GM13977 (cell line): Measurements from ENCODE around the gene SNTB2.

ENCODE experiments used
- DNase-seq: peaks from one replicate; pipeline ENCODE4 v3.0.0; 2012; ENCODE audit warnings: low spot score
- in situ Hi-C: fragments of 300-500 bp; cut with MboI; formaldehyde crosslinking; loops from one replicate; pipeline ENCODE4 v1.12.0; 2022; ENCODE audit warnings: low sequenced_read_pairs, low pct_unique_long_range_greater_than_20kb, mixed read lengths, inconsistent platforms; ENCODE audit not compliant: unreplicated experiment
- TF ChIP-seq, protein P1 (sequence below): IDR thresholded peaks from 2 replicates; pipeline ENCODE4 v1.5.1; 2012; ENCODE audit warnings: mild to moderate bottlenecking, control low read depth; ENCODE audit not compliant: insufficient read depth; ENCODE audit errors: extremely low read depth, missing control alignments

SNTB2 gene

DNA sequence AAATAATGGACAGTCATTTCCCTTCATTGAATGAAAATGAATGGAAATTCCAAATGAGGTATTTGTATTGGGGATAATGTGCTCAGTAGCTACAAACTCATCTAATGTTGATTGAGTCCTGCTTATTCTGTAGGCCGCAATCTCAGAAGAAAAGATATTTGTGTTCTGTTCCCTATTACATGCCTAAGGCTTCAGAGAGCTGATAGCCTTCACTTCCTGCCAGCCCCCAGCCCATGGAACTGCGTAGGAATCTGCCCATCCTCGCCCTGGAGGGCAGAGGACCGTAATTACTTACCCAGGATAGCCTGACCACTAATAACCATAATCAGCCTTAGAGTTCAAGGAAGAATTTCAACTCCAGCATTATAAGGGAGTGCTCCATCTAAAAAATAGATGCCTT lies 17.9 kb upstream of the SNTB2 start:
- no peak for DNase-seq
- in situ Hi-C loops: no loop called here
- TF ChIP-seq, protein P1, sequence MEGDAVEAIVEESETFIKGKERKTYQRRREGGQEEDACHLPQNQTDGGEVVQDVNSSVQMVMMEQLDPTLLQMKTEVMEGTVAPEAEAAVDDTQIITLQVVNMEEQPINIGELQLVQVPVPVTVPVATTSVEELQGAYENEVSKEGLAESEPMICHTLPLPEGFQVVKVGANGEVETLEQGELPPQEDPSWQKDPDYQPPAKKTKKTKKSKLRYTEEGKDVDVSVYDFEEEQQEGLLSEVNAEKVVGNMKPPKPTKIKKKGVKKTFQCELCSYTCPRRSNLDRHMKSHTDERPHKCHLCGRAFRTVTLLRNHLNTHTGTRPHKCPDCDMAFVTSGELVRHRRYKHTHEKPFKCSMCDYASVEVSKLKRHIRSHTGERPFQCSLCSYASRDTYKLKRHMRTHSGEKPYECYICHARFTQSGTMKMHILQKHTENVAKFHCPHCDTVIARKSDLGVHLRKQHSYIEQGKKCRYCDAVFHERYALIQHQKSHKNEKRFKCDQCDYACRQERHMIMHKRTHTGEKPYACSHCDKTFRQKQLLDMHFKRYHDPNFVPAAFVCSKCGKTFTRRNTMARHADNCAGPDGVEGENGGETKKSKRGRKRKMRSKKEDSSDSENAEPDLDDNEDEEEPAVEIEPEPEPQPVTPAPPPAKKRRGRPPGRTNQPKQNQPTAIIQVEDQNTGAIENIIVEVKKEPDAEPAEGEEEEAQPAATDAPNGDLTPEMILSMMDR: no peak

DNA sequence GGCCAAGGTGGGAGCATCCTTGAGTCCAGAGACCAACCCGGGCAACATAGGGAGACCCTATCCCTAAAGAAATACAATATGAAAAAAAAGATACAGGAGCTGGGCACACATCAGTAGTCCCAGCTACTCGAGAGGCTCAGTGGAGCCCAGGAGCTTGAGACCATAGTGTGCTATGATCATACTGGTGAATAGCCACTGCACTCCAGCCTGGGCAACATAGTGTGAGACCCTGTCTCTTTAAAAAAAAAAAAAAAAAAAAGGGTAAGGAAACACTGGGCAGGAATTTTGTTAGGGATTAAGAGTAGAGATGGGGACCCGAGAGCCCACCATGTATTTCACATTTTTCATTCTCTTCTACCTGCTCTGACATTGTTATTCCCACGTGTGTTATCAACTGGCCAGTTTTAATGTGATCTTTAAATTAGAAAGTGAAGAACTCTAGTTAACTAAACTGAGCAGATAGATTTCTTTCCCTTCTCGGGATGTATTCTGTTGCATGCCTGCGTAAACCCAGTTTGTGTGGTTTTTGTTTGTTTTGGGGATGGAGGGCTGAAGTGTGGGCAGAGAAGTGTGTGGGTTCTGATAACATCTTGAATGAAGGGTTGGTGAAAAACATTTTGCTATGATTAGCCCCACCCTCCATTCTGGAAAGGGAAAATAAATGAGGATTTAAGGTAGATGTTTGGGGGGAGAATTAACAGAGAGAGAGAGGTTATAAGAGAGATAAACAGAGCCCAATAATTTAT lies 17.2 kb upstream of the SNTB2 start:
- in situ Hi-C loops: no loop called here
- no peak for DNase-seq
- TF ChIP-seq, protein P1: no peak

DNA sequence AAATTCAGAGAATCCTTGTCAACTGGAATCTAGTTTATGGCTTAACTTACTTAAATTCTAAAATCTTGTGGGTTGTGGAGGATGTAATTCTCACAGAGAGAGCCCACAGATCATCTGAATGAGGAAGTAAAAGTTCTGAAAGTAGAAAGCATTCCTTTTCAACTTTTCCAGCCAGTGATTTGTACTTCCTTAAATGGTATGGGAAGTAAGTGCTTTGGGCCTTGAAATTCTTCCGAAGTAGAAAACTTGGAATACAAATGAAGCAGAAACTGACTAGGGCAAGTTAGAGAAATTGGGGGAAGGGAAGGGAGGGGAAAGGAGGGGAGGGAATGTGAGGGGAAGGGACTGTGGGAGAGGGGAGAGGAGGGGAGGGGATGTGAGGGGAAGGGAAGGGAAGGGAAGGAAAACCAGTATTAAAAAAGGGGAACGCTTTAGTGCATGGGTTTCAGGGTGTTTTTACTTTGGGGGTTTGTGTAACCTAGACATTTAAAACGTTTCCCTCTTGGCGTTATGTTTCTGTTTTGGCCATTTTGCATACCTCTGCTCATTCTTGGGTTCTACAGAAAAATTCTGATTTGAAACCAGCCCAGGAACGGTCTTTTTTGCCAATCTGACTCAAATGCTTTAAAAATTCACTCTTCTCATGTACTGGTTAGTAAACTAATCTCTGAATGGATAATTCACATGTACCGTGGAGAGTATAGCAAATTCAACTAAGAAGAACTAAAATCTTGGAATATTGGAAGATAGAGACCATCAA lies 15.5 kb upstream of the SNTB2 start:
- in situ Hi-C loops: no loop called here
- DNase-seq: no peak
- TF ChIP-seq, protein P1: no peak

DNA sequence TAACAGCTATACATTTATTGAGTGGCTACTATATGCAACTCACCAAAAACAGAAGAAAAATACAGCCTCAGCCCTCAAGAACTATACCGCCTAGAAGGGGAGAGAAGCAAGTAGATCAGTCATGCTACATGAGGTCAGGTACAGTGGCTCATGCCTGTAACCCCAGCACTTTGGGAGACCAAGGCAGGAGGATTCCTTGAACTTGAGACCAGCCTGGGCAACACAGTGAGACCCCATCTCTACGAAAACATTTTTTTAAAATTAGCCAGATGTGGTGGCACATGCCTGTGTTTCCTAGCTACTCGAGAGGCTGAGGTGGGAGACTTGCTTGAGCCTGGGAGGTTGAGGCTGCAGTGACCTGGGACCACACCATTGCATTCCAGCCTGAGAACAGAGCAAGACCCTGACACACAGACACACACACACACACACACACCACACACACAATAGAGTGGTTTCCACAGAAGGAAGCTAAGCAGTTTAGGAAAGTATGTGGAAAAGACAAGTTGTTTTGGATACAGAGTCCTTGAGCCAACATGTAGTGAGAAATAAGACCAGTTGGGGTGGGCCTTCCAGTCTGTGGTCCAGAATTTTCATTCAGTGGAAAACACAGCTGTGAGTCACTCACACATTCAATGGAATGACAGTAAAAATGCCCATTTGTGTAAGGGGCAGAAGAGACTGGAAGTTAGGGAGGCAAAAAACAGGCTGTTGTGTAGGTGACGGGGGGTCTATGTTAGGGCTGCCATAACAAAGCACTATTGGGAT lies 10.7 kb upstream of the SNTB2 start:
- DNase-seq: no peak
- in situ Hi-C loops: no loop called here
- TF ChIP-seq, protein P1: no peak

DNA sequence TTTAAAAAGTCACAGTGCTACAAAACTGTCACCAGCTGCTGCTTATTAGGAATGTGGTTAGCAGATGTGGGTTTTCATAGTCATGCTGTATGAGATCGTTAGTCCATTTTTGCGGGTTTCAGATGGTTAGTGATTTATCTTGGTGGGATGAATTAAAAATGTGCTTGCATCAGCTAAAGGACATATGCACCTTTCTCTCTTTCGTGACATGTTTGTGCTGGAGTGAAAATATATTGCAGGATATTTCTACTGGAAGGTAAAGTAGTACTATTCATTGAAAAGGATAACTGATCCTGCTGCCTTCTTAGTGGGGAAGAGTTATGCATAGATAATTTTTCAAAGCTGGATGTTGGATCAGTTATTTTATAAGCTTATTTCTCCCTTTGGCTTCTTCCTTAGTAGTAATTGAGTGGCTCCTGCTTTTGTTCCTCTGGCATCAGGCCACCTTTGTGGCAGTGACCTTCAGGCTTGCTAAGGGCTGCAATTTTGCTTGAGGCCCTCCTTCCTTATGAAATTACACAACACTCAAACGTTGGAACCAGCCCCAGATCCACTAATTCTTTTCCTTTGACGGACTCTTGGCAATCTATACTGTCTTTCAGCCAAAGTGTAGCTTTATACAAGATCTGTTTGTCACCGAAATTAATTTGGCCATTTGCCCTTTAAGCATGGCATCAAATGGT lies 7.5 kb upstream of the SNTB2 start:
- in situ Hi-C loops: no loop called here
- TF ChIP-seq, protein P1: no peak
- no peak for DNase-seq

DNA sequence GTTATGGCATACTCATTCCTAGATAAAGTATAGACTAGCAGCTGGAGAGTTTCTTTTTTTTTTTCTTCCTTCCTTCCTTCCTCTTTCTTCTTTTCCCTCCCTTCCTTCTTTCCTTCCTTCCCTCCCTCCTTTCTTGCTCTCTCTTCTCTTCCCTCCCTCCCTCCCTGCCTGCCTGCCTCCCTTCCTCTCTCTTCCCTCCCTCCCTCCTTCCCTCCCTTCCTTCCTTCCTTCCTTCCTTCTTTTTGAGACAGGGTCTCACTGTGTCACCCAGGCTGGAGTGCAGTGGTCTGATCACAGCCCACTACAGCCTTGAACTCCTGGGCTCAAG lies 7.0 kb upstream of the SNTB2 start:
- TF ChIP-seq, protein P1: no peak
- in situ Hi-C loops: no loop called here
- no peak for DNase-seq
